ENCODE results near the gene SDHB. TPM values are rescaled to one million over a fixed set of nuclear protein-coding genes. Genes with fewer than 3 reads are reported as not detected.
A peak's percentile ranks its signal among the peaks of the same experiment; 100 is the strongest.

The SDHB gene
- total and polyA plus RNA-seq, 7 donors: 190 to 452 (median 266) TPM

DNA sequence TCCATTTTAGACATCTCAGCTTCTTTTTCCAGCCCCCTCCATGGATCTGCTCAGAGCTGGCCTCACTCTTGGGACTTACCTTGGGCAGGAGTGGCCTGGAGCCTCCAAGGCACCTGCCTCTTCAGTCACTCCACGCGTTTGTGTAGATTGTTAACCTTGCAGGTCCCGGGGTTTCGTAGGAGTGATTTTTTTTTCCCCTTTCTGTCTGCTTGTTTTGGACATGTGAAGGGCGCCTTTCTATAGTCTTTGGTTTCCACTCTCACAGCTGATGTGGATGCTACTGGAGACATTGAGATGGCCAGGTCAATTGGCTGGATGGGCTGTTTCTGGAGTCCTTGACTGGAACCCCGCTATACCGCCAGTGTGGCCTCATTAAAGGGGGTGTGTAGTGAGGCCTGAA is 2.0 kb upstream of the SDHB start:
- H3K27ac ChIP-seq: no peak overlapping the region
- WGBS, 3 donors: 84 to 90% (median 87%) methylated on average over 7 of the region's 7 CpGs
- H3K27me3 ChIP-seq (ENCODE audit: insufficient read depth in 3 of 3, low read length in 2 of 3): no peaks in the 10 kb centered on the region
- no peak overlapping the region for H3K4me3 ChIP-seq
- H3K9me3 ChIP-seq: no peaks in the 10 kb centered on the region
- peaks cover 16% of the 10 kb centered on the region for H3K4me1 ChIP-seq
- intact Hi-C loops (cut with DNase I): no loop called here
- H3K36me3 ChIP-seq (ENCODE audit: insufficient read depth in 1 of 2, low read depth in 1 of 2): peaks cover 0 to 11% of the 10 kb centered on the region in 2 donors
- DNase-seq: no peak
- ATAC-seq: no peak
- TF ChIP-seq, protein P1, sequence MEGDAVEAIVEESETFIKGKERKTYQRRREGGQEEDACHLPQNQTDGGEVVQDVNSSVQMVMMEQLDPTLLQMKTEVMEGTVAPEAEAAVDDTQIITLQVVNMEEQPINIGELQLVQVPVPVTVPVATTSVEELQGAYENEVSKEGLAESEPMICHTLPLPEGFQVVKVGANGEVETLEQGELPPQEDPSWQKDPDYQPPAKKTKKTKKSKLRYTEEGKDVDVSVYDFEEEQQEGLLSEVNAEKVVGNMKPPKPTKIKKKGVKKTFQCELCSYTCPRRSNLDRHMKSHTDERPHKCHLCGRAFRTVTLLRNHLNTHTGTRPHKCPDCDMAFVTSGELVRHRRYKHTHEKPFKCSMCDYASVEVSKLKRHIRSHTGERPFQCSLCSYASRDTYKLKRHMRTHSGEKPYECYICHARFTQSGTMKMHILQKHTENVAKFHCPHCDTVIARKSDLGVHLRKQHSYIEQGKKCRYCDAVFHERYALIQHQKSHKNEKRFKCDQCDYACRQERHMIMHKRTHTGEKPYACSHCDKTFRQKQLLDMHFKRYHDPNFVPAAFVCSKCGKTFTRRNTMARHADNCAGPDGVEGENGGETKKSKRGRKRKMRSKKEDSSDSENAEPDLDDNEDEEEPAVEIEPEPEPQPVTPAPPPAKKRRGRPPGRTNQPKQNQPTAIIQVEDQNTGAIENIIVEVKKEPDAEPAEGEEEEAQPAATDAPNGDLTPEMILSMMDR (IDR thresholded peaks at IDR 0.05): no peak

DNA sequence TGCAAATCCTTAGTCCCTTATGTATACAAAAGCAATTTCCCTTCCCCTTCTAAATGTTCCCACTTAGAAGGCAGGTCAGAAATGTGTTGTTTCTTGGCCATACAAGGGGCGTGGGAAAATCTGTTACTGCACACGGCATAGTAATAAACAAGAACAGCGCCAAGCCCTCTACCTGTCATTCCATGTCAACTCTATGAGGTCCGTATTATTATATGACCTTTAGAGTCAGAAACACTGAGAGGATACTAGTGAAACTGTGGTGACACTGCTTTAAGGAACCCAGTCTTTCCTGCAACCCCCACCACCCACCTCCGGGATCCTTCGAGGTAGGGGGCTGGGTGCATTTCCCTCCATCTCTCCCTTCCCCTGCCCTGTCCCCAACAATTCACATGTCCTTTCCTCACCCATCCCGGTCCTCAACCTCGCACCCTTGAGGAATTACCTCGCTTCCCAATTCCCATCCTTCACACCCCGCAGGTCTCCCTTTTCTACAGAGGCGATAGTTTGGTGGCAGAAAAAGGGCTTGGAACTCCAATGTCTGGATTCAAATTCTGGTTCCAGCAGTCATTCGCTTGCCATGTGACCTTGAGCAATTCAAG is 647 bp downstream of the SDHB start:
- H3K36me3 ChIP-seq (ENCODE audit: insufficient read depth in 1 of 2, low read depth in 1 of 2): peaks cover 3 to 23% of the 10 kb centered on the region in 2 donors
- no peaks in the 10 kb centered on the region for H3K27me3 ChIP-seq (ENCODE audit: insufficient read depth in 3 of 3, low read length in 2 of 3)
- peak overlapping the region; percentile 93 for H3K4me3 ChIP-seq
- H3K4me1 ChIP-seq: peaks cover 15% of the 10 kb centered on the region
- intact Hi-C loops (cut with DNase I): loop anchor here in 1 of 2 donors (5.0 kb wide), 1 partner anchor 36 kb away; no protein-coding TSS in a partner anchor
- no peaks in the 10 kb centered on the region for H3K9me3 ChIP-seq
- peak in 1 of 4 donors; percentile 1 for ATAC-seq
- 4 to 7% (median 5%) methylated on average over 12 of the region's 12 CpGs for WGBS, 3 donors
- DNase-seq: no peak
- TF ChIP-seq, protein P1 (IDR thresholded peaks at IDR 0.05): no peak
- H3K27ac ChIP-seq: peak overlapping the region; percentile 94

DNA sequence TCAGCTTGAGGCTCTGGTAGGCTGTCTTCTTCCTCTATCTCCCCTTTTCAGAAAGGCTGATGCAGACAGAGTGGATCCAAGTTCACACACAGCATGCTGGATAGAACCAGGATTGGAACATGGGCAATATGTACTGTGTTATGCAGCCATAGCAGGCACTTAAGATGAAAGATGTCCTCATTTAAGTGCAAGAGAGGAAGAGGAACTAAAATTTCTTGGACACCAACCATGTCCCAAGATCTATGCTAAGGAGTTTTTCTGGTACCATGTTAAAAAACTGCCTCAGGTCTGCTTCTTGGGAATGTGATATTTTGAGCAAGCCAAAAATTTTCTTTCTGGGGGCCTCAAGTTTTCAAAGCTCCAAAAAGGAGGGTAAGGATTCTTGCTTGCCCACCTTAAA is 1.2 kb downstream of the SDHB start:
- DNase-seq (no peak), ATAC-seq (no peak)
- Histone ChIP-seq H3K9me3 (no peaks in the 10 kb centered on the region), H3K36me3 (ENCODE audit: insufficient read depth in 1 of 2, low read depth in 1 of 2) (peaks cover 3 to 23% of the 10 kb centered on the region in 2 donors), H3K27me3 (ENCODE audit: insufficient read depth in 3 of 3, low read length in 2 of 3) (no peaks in the 10 kb centered on the region), H3K27ac (peak overlapping the region; percentile 94), H3K4me1 (peaks cover 19% of the 10 kb centered on the region), H3K4me3 (peak overlapping the region; percentile 93)
- TF ChIP-seq, protein P1 (IDR thresholded peaks at IDR 0.05): no peak
- intact Hi-C loops (cut with DNase I): loop anchor here in 1 of 2 donors (5.0 kb wide), 1 partner anchor 35 kb away; no protein-coding TSS in a partner anchor

DNA sequence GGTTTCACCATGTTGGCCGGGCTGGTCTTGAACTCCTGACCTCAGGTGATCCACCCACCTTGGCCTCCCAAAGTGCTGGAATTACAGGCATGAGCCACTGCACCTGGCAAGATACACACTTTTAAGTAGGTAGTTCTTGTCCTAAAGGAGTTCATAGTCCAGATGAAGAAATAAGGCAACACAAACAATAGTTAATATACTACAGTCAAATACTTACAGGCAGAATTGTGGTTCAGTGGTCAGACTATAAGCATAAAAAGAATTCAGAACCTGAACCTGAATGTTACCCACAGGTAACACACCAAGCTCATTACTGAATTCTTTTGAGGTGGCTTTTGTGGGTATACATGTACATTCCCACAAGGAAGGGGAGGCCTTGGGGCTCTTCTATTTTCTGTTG is 1.8 kb downstream of the SDHB start:
- H3K36me3 ChIP-seq (ENCODE audit: insufficient read depth in 1 of 2, low read depth in 1 of 2): peaks cover 3 to 23% of the 10 kb centered on the region in 2 donors
- no peaks in the 10 kb centered on the region for H3K9me3 ChIP-seq
- intact Hi-C loops (cut with DNase I): loop anchor here in 1 of 2 donors (5.0 kb wide), 1 partner anchor 35 kb away; no protein-coding TSS in a partner anchor
- ATAC-seq (no peak), DNase-seq (no peak)
- TF ChIP-seq, protein P1 (IDR thresholded peaks at IDR 0.05): no peak
- no peaks in the 10 kb centered on the region for H3K27me3 ChIP-seq (ENCODE audit: insufficient read depth in 3 of 3, low read length in 2 of 3)
- H3K4me1 ChIP-seq: peaks cover 19% of the 10 kb centered on the region
- H3K4me3 ChIP-seq: peak overlapping the region; percentile 93
- H3K27ac ChIP-seq: no peak overlapping the region
- WGBS, 3 donors: 71 to 93% (median 73%) methylated on average over 1 of the region's 1 CpG

Measured in psoas muscle (tissue), 8 donors.